HG03108 (cell line): ENCODE results near the gene ID1.

Source experiments
- ATAC-seq: cut with Tn5 transposase; IDR thresholded peaks from one replicate; pipeline ENCODE4 v1.9.1; 2021; ENCODE audit warnings: moderate library complexity; ENCODE audit not compliant: unreplicated experiment

The ID1 gene

GRCh38 chr20:31605031-31605901 is at the start of gene ID1:
TSS of gene ID1 (plus strand) at chr20:31605289. CDS start at chr20:31605388, 99 bp downstream.
- ATAC-seq: peak; percentile 68

GRCh38 chr20:31559704-31560093 is 45.4 kb upstream of the ID1 start:
- no peak for ATAC-seq

DNA sequence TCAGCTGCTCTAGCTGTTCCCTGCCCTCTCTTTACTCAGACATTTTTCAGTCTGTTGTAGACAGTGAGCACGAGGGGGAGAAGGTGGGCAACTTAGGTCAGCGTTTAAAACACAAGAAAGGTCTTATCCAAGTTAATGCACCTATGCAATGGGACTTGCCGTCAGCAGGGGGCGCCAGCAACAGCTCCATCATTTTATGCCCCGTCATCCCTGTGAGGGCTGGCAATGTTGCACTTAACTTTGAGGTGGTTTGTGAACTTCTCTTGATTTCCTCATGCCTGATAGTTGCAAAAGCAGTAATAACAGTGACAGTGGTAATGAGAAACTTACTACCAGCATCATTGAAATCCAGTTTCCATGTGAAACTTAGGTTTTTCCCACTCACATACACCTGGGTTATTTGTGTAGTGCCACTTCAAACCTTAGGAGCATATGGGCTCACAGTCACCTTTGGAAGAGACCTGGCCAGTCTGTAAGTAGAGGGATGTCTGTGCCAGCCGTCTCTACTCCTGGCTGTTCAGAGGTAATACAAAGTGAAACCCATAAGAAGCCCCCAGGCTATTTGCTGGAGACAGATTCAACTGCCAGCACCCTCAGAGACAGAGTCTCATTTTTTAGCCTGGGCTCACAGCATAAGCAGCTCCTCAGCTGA is 44.9 kb upstream of the ID1 start:
- ATAC-seq: no peak

DNA sequence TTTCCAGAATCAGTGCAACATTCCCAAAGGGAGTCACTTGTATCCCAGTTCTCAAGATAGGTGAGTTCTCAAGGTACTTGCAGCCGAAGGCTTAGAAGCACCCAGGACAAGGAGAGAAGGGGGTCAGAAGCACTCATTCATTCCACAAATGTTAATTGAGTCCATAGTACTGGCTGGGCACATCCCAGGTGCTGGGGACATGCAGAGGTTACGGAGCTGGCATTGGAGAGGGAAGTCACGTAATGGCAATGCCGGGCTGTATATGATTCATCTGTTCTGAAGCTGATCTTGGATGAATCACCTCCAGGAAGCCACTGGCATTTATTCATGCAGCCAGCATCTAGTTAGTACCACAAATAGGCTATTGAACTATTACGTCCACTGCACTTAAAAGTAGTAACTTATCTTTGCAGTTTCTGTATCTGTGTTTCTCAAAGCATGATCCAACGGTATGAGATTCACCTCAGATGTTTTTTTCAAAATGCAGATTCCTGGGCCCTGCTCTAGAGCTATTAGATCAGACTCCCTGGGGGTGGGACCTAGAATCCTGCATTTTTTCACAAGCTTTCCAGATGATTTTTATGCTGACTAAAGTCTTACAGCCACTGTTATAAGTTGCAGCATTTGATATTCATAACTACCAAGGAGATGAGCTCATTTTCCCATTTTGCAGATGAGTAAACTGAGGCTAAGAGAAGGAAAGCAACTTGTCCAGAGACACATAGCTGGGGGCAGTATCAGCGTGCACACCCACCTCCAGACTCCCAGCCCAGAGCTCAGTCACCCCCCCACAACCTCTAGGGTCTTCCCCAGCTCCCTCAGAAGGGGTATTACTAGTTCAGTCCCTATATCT is 44.1 kb upstream of the ID1 start:
- no peak for ATAC-seq

DNA sequence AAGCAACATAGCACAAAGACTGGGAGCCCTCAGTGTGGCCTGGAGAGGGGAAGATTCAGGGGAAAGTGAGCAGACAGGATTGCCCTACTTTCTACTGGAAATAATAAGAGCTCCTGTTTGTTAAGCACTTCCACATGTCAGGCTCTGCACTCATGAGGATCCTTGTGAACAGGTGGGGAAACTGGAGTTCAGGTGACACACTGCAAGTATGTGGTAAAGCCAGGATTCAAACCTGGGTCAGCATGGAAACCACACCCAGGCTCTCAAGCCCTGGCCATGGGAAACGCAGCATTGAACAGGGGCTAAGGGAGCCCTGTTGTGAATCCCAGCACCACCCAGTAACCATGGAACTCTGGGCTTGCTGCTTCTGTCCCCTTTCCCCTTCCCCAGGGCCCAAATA is 42.8 kb upstream of the ID1 start:
- ATAC-seq: no peak

DNA sequence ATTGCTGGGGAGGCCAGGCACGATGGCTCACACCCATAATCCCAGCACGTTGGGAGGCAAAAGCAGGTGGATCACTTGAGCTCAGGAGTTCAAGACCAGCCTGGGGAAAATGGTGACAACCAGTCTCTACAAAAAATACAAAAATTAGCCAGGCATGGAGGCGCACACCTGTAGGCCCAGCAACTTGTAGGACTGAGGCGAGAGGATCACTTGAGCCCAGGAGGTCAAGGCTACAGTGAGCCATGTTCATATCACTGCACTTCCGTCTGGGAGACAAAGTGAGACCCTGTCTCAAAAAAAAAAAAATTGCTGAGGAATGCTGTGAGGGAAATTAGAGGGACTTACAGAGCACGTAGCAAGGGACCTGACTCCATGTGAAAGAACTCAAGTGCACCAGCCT is 40.8 kb upstream of the ID1 start:
- ATAC-seq: no peak

DNA sequence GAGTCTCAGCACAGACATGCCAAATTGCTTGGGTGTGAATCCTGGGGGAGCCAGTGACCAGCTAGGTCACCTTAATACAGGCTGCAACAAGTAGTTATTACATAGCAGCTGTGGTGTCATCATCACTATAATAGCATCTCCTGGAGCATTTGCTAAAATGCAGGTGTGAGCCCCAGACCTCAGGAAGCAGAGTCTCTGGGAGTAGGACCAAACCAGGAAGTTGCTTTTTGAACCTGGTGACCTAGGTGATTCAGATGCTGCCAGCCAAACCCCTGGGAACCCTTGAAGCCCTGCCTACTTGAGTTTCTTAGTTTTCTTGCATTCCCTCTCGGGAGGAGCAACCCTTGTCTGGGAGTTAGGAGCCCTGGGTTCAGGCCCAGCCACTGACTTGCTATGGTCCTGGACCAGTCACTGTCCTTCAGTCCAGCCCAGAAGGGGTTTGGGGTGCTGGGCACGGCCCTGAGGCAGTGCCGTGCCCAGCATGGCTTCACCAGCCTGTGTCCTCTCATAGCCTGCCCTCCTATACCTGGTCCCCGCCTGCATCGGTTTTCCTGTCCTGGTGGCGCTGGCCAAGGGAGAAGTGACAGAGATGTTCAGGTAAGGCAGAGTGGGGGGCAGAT is 39.3 kb upstream of the ID1 start:
- ATAC-seq: no peak

DNA sequence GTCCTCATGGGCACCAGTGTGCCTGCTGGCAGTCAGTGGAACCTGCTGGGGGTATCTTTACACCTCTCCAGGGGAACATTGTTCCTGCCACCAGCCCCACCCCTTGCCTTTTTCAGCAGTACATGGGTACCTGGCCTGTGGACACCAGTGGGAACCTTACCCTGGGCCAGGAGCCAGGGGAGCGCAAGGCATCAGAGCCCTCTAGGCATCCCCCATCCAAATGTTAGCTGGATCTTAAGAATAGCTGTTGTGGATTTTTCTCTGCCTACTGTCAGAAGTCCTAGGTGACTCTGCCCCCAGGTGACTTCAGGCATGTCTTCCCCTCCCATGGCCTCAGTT is 38.8 kb upstream of the ID1 start:
- ATAC-seq: no peak

- ATAC-seq: no peak
These were observed 38.3 kb upstream of the ID1 start for GRCh38 chr20:31566658-31567379.

GRCh38 chr20:31567380-31567720 is 37.7 kb upstream of the ID1 start:
- ATAC-seq: no peak

GRCh38 chr20:31568041-31568731 is 36.9 kb upstream of the ID1 start:
- ATAC-seq: no peak

GRCh38 chr20:31568773-31569162 is 36.3 kb upstream of the ID1 start:
- ATAC-seq: no peak

- no peak for ATAC-seq
These were observed 35.7 kb upstream of the ID1 start for GRCh38 chr20:31569163-31570020.

DNA sequence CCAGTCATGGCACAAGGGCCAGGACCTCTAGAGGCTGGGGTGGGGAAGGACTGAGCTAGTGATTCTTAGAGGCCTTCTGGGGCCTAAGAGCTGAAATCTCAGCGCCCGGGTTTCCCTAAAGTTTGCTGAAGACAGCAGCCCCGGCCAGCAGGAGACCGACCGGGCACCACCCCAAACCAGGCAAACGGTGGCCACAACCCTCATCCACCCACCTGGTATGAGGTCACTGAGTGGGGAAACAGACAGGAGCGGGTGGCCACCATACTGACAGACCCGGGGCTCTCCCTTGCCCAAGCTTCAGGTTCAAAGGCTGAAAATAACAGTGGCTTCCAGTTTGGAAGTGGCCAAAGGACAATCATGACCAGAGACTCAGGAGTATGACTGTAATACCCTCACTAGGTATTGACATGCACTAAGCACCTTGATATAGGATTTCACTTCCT is 35.0 kb upstream of the ID1 start:
- ATAC-seq: no peak

DNA sequence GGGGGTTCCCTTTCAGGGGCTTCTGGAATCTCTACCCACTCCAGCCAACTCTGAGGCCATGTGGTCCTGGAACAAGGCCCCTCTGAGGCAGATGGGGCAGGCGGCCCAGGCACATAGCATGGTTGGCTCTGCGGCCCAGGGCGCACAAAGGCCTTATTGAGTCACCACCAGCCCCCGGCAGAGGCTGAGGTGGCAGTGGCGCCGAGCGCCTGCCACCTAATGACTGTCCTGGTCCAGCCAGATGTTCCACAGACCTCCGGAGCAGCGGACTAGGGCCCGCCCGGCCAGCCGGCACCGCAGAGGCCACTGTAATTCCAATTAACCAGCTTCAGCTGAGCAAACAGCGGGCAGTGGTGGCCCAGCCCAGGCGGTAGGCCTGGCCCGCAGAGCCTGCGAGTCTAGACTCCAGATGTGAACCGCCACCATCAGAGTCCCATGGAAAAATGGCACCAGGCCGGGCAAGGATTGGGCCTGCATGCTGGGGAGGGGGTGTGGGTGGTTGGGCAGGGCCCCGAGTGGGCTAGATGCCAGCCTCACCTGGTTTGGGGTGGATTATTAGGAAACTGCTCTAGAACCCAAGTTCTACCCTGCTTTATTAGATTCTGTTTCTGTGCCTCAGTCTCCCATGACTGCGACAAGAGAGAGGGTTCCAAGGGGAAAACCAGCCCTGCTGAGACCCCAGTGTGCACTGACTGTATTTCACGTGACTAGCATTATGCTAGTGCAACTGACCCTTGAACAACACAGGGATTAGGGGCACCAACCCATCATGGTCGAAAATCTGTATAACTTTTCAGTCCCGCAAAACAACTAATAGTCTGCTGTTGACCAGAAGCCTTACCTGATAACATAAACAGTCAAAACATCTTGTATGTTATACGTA is 34.1 kb upstream of the ID1 start:
- ATAC-seq: no peak

GRCh38 chr20:31572042-31572700 is 32.9 kb upstream of the ID1 start:
- ATAC-seq: no peak

DNA sequence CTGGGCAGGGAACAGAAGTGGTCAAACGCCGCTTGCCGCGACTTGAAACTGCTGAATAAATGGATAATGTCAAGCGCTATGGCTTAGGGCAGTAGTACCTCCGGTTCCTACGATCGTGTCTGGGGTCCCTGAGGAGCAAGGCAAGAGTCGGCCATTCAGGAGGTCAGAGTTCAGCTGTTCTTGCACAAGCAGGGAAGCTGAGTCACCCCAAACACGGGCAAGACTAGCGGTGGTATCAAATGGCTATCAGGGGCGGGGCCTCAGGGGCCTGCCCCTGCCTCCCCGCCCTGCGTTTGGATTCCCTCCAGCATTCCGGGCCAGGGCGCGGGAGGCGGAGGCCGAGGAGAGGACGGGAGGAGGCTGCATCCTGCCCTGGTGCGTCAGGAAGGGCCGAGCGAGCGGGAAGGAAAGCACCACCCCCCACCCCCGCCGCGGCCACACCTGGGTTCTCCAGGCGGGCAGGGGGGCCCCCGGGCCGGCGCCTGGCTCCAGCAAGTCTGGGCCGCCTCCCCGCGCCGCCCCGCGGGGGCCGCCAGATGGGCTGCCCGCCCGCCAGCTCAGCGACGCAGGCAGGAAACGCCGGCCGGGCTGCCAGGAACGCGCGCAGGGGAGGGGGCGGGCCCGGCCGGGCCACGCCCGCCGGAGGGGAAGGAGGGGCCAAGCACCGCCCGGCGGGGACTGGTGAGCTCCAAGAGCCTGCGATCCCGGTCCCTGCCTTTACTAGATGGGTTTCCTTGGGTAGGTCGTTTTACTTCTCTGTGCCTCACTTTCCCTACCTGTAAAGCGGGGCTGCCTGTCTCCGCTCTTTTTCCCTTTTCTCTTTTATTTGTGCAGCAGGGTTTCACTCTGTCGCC is 32.2 kb upstream of the ID1 start:
- peak; percentile 91 for ATAC-seq
